ENCODE measurements around the gene FANCE.

DNA sequence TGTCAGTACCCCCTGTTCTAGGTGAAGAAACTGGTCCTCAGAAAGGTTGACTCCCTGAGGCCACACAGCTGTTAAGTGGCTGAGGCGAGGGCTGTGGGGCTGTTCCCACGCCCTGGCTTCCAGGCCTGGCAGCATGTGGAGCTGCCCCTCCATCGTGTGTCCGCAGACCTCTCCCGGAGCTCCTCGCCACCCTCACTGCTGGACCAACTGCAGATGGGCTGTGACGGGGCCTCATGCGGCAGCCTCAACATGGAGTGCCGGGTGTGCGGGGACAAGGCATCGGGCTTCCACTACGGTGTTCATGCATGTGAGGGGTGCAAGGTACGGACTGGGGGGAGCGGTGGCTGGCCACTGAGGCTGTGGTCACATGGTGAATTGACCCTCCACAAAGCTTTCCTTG, 32.2 kb upstream of the FANCE start:
- TF ChIP-seq POLR2AphosphoS5 (IDR thresholded peaks at IDR 0.05; ENCODE audit: low read depth, low read length) (no peak), MAX (IDR thresholded peaks at IDR 0.05) (no peak), YY1 (IDR thresholded peaks at IDR 0.05; ENCODE audit: extremely low read depth, insufficient replicate concordance, low read depth, low read length) (no peak), SP1 (IDR thresholded peaks at IDR 0.05; ENCODE audit: low read depth) (no peak), CTCF (IDR thresholded peaks at IDR 0.05 in 2 of 3, conservative IDR thresholded peaks at IDR 0.05 in 1 of 3; ENCODE audit: borderline replicate concordance in 1 of 3, insufficient read depth in 1 of 3, low read depth in 2 of 3, low read length in 2 of 3) (no peak), CBX3 (IDR thresholded peaks at IDR 0.05; ENCODE audit: low read depth) (no peak), POLR2A (IDR thresholded peaks at IDR 0.05; ENCODE audit: borderline replicate concordance, extremely low read depth, insufficient read depth, insufficient read length) (no peak), ELF1 (IDR thresholded peaks at IDR 0.05; ENCODE audit: borderline replicate concordance, low read depth) (no peak)
- TF ChIP-seq, protein P1, sequence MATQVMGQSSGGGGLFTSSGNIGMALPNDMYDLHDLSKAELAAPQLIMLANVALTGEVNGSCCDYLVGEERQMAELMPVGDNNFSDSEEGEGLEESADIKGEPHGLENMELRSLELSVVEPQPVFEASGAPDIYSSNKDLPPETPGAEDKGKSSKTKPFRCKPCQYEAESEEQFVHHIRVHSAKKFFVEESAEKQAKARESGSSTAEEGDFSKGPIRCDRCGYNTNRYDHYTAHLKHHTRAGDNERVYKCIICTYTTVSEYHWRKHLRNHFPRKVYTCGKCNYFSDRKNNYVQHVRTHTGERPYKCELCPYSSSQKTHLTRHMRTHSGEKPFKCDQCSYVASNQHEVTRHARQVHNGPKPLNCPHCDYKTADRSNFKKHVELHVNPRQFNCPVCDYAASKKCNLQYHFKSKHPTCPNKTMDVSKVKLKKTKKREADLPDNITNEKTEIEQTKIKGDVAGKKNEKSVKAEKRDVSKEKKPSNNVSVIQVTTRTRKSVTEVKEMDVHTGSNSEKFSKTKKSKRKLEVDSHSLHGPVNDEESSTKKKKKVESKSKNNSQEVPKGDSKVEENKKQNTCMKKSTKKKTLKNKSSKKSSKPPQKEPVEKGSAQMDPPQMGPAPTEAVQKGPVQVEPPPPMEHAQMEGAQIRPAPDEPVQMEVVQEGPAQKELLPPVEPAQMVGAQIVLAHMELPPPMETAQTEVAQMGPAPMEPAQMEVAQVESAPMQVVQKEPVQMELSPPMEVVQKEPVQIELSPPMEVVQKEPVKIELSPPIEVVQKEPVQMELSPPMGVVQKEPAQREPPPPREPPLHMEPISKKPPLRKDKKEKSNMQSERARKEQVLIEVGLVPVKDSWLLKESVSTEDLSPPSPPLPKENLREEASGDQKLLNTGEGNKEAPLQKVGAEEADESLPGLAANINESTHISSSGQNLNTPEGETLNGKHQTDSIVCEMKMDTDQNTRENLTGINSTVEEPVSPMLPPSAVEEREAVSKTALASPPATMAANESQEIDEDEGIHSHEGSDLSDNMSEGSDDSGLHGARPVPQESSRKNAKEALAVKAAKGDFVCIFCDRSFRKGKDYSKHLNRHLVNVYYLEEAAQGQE (IDR thresholded peaks at IDR 0.05; ENCODE audit: low read depth) = no peak

Data from HCT116 (cell line).